HepG2 (cell line): ENCODE measurements around the gene NAXD. TPM values are rescaled to one million over a fixed set of nuclear protein-coding genes. Genes with fewer than 3 reads are reported as not detected.

Experiments
- ATAC-seq: fragments of 200-7000 bp; cut with Tn5 transposase; 3 replicates; pipeline ENCODE4 v1.9.1; 2020; ENCODE audit warnings: mild to moderate bottlenecking, moderate library complexity
- BruUV-seq: library from RNA; stranded (reverse); fragments of 400-500 nt; replicated peaks from 2 replicates; lab custom pipeline; 2021; lab: Mats Ljungman, UMichigan
- CTCF ChIA-PET: fragments of 300-600 bp; formaldehyde crosslinking; extraction: SDS; loops from one replicate; lab custom pipeline; 2021; ENCODE audit warnings: low total read pairs, inconsistent platforms, low intra/inter-chr PET ratio; lab: Yijun Ruan, JAX
- POLR2A ChIA-PET: fragments of 350-600 bp; sonication (Branson Sonifier 250); formaldehyde crosslinking; loops from one replicate; lab custom pipeline; 2020; ENCODE audit warnings: antibody characterized with exemption, inconsistent platforms; lab: Yijun Ruan, JAX
- DNase-seq: peaks from one replicate; pipeline ENCODE4 v3.0.0-alpha.2; 2015; ENCODE audit warnings: low spot score
- FAIRE-seq: peaks from 3 replicates; lab custom pipeline; 2011; peaks lifted over from hg19 to GRCh38; lab: Jason Lieb, UNC
- H2AFZ ChIP-seq: one replicate; pipeline ENCODE4 v1.6.1; 2011; ENCODE audit warnings: low read length, inconsistent platforms
- H3K27ac ChIP-seq: fragments of 300-600 bp; 3 replicates; pipeline ENCODE4 v1.8.0; 2011; ENCODE audit warnings: mixed run types, mild to moderate bottlenecking, mixed read lengths, low read length, inconsistent platforms; ENCODE audit not compliant: insufficient read depth; ENCODE audit errors: extremely low read length
- H3K27me3 ChIP-seq, 2 experiments: fragments of 200-600 bp in 1 of 2; 2 replicates in 1 of 2; 3 replicates in 1 of 2; pipeline versions ENCODE4 v1.6.0 to v1.8.0; 2011; ENCODE audit warnings: low read length in 2 of 2, mild to moderate bottlenecking in 2 of 2, moderate library complexity in 2 of 2, inconsistent platforms in 1 of 2; ENCODE audit not compliant: insufficient read depth in 2 of 2, control insufficient read depth in 1 of 2
- H3K36me3 ChIP-seq, 2 experiments: fragments of 200-600 bp in 1 of 2; replicated peaks in 1 of 2; 2 replicates in 1 of 2; 3 replicates in 1 of 2; pipeline versions ENCODE4 v1.5.1 to v1.8.0; 2011; ENCODE audit warnings: low read length in 2 of 2, inconsistent platforms in 1 of 2; ENCODE audit not compliant: insufficient read depth in 2 of 2, control insufficient read depth in 1 of 2
- H3K4me1 ChIP-seq: 2 replicates; pipeline ENCODE4 v1.5.1; 2012; ENCODE audit warnings: low read length, inconsistent platforms; ENCODE audit not compliant: insufficient read depth
- H3K4me2 ChIP-seq: 2 replicates; pipeline ENCODE4 v1.6.0; 2011; ENCODE audit warnings: low read depth, low read length, inconsistent platforms
- H3K4me3 ChIP-seq, 3 experiments: fragments of 200-600 bp in 1 of 3; sonication (generic), shearing (Covaris generic) in 1 of 3; replicated peaks in 1 of 3; 2 replicates each; pipeline ENCODE4 v1.5.1; 2011 to 2016; ENCODE audit warnings: low read length in 3 of 3, inconsistent platforms in 2 of 3, low read depth in 2 of 3, mild to moderate bottlenecking in 2 of 3, control low read depth in 1 of 3, mixed read lengths in 1 of 3; ENCODE audit not compliant: insufficient read depth in 1 of 3
- H3K79me2 ChIP-seq: one replicate; pipeline ENCODE4 v1.6.1; 2011; ENCODE audit warnings: low read length, inconsistent platforms; ENCODE audit not compliant: insufficient read depth
- H3K9ac ChIP-seq: 2 replicates; pipeline ENCODE4 v1.6.0; 2011; ENCODE audit warnings: mild to moderate bottlenecking, low read depth, low read length, inconsistent platforms; ENCODE audit not compliant: insufficient read depth
- H3K9me3 ChIP-seq: 2 replicates; pipeline ENCODE4 v1.5.1; 2012; ENCODE audit warnings: mild to moderate bottlenecking, low read length
- H4K20me1 ChIP-seq: 2 replicates; pipeline ENCODE4 v1.6.0; 2011; ENCODE audit warnings: inconsistent platforms, mild to moderate bottlenecking, low read length, moderate library complexity; ENCODE audit not compliant: insufficient read depth
- AHR ChIP-seq: IDR thresholded peaks from 2 replicates; pipeline ENCODE4 v1.6.1; 2018; ENCODE audit warnings: missing genetic modification reagents, missing compliant biosample characterization
- DZIP1 ChIP-seq: sonication (generic); formaldehyde crosslinking; IDR thresholded peaks from 2 replicates; pipeline ENCODE4 v1.5.0; 2020; ENCODE audit warnings: mild to moderate bottlenecking, missing genetic modification reagents
- KAT2B ChIP-seq: fragments of 150-350 bp; IDR thresholded peaks from 2 replicates; pipeline ENCODE4 v1.6.1; 2014; ENCODE audit warnings: low read depth, low read length, borderline replicate concordance
- KDM1A ChIP-seq: IDR thresholded peaks from 2 replicates; pipeline ENCODE4 v1.6.1; 2016; ENCODE audit warnings: missing compliant biosample characterization
- KLF9 ChIP-seq: IDR thresholded peaks from 2 replicates; pipeline ENCODE4 v1.6.1; 2016; ENCODE audit warnings: low read depth
- PHF8 ChIP-seq: sonication (generic); formaldehyde crosslinking; IDR thresholded peaks from 2 replicates; pipeline ENCODE4 v1.5.0; 2020; ENCODE audit warnings: missing genetic modification reagents
- TCF7 ChIP-seq: sonication (generic); IDR thresholded peaks from 2 replicates; pipeline ENCODE4 v1.6.1; 2016; ENCODE audit warnings: antibody characterized with exemption, low read depth
- ZBTB10 ChIP-seq: sonication (generic); formaldehyde crosslinking; IDR thresholded peaks from 2 replicates; pipeline ENCODE4 v1.4.0; 2020; ENCODE audit warnings: missing genetic modification reagents, borderline replicate concordance
- ZBTB2 ChIP-seq: sonication (generic); formaldehyde crosslinking; IDR thresholded peaks from 2 replicates; pipeline ENCODE4 v1.8.0; 2022; ENCODE audit warnings: low read depth, missing genetic modification reagents
- ZBTB8A ChIP-seq: sonication (generic); formaldehyde crosslinking; IDR thresholded peaks from 2 replicates; pipeline ENCODE4 v1.4.0; 2020; ENCODE audit warnings: mild to moderate bottlenecking, low read depth, missing genetic modification reagents, borderline replicate concordance
- ZNF326 ChIP-seq: sonication (generic); formaldehyde crosslinking; IDR thresholded peaks from 2 replicates; pipeline ENCODE4 v1.4.0; 2020; ENCODE audit warnings: missing genetic modification reagents, borderline replicate concordance
- ZNF382 ChIP-seq: sonication (generic); formaldehyde crosslinking; IDR thresholded peaks from 2 replicates; pipeline ENCODE4 v1.5.0; 2020; ENCODE audit warnings: missing genetic modification reagents, mild to moderate bottlenecking, borderline replicate concordance
- ZNF598 ChIP-seq: sonication (generic); formaldehyde crosslinking; IDR thresholded peaks from 2 replicates; pipeline ENCODE4 v1.5.1; 2020; ENCODE audit warnings: mild to moderate bottlenecking, missing genetic modification reagents, borderline replicate concordance
- WGBS: methylation state at CpG from one replicate; pipeline ENCODE4 v1.1.6; 2017; ENCODE audit warnings: low lambda C conversion rate; 5-methylcytosine and 5-hydroxymethylcytosine counted together
- in situ Hi-C: cut with HindIII; loops from 2 replicates; pipeline ENCODE4 v1.10.0; 2017; ENCODE audit warnings: low pct_unique_long_range_greater_than_20kb; ENCODE audit not compliant: extremely low pct_ligation_motif_present
- intact Hi-C: fragments of 100-400 bp; cut with micrococcal nuclease; formaldehyde crosslinking; loops from one replicate; pipeline ENCODE4 v1.10.0; 2022; ENCODE audit not compliant: unreplicated experiment
- polyA plus RNA-seq, 8 experiments: library from polyadenylated mRNA; depleted of rRNA in 3 of 8; stranded (reverse) in 7 of 8; unstranded in 1 of 8; fragments of >200 nt; fragmentation: Illumina TruSeq in 4 of 8; extraction: Trizol in 4 of 8; gene quantifications; 2 replicates each; pipeline versions ENCODE4 v1.2.1 to v1.2.3, GENCODE V29; 2011 to 2016; ENCODE audit warnings: low read depth in 4 of 8, missing spikeins in 1 of 8, mixed read lengths in 1 of 8; ENCODE audit not compliant: insufficient read depth in 1 of 8
- total RNA-seq, 5 experiments: library from RNA; depleted of rRNA; stranded (reverse); fragments of >200 nt; fragmentation: Illumina TruSeq; extraction: Trizol; gene quantifications; 2 replicates each; pipeline ENCODE4 v1.2.3, GENCODE V29; 2016; ENCODE audit warnings: low read depth in 1 of 5
- TF ChIP-seq, protein P1 (sequence below): IDR thresholded peaks from 2 replicates; pipeline ENCODE4 v1.6.1; 2016; ENCODE audit warnings: missing genetic modification reagents, missing compliant biosample characterization

NAXD gene
- total and polyA plus RNA-seq, 2 of the 13 experiments (the other 11 are each of a cell fraction or from before 2014, with no cell fraction given): 19.0 to 23.2 TPM

GRCh38 chr13:110628952-110629701, 13.8 kb downstream of the NAXD start:
- no peaks in the 10 kb centered on the region for H3K27me3 ChIP-seq
- peaks cover 14 to 57% of the 10 kb centered on the region in 2 experiments; a peak in 4 of 5 replicates for H3K36me3 ChIP-seq
- in situ Hi-C loops: no loop called here
- peaks cover 71% of the 10 kb centered on the region for H3K79me2 ChIP-seq
- no peak overlapping the region for H3K4me2 ChIP-seq
- no peaks in the 10 kb centered on the region for H3K9me3 ChIP-seq
- POLR2A ChIA-PET: no interaction called here
- H4K20me1 ChIP-seq: peaks cover 13% of the 10 kb centered on the region
- BruUV-seq: no TSS peak
- no peak overlapping the region for H2AFZ ChIP-seq
- TF ChIP-seq KDM1A: no peak
- TF ChIP-seq, protein P1, sequence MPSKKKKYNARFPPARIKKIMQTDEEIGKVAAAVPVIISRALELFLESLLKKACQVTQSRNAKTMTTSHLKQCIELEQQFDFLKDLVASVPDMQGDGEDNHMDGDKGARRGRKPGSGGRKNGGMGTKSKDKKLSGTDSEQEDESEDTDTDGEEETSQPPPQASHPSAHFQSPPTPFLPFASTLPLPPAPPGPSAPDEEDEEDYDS (CRISPR knock-in tag): no peak
- no peak for TF ChIP-seq TCF7
- TF ChIP-seq PHF8 (CRISPR knock-in tag): no peak
- TF ChIP-seq ZNF382 (CRISPR knock-in tag): no peak
- TF ChIP-seq ZNF326: no peak
- TF ChIP-seq KLF9 (CRISPR knock-in tag): no peak
- TF ChIP-seq ZBTB10 (CRISPR knock-in tag): no peak
- no peak for TF ChIP-seq ZBTB8A (CRISPR knock-in tag)
- TF ChIP-seq AHR (CRISPR knock-in tag): no peak
- no peak for TF ChIP-seq ZBTB2 (CRISPR knock-in tag)
- TF ChIP-seq KAT2B: no peak
- TF ChIP-seq ZNF598 (CRISPR knock-in tag): no peak
- no peak for TF ChIP-seq DZIP1 (CRISPR knock-in tag)
- TF ChIP-seq, all 625 proteins: peak for 0
- Histone ChIP-seq H3K9ac (no peak overlapping the region), H3K4me1 (peaks cover 14% of the 10 kb centered on the region; the same call in 1 of the 2 replicates), H3K27ac (no peak overlapping the region), H3K4me3 (no peak overlapping the region)
- DNase-seq (no peak), ATAC-seq (no peak), FAIRE-seq (no peak)
- WGBS: 90% methylated on average over 19 of the region's 19 CpGs
- intact Hi-C loops: no loop called here
- CTCF ChIA-PET: no interaction called here
